Fibroblast of skin of right biceps (primary cell): Measurements from ENCODE around the gene IL13RA1.
"Not testable (repeated sequence)": the region's sequence is repeated elsewhere in the genome, so short reads cannot be mapped to it uniquely, and the experiment has no call there.

Source experiments
- DNase-seq: peaks from one replicate; pipeline ENCODE4 v3.0.0-alpha.2; 2013

IL13RA1 gene

GRCh38 chrX:118795528-118796280 is 68.3 kb downstream of the IL13RA1 start:
- DNase-seq, result peak; percentile 15

- peak; percentile 22 for DNase-seq
These were observed 75.5 kb downstream of the IL13RA1 start for GRCh38 chrX:118802857-118803256.

GRCh38 chrX:118807151-118808017 is 80.0 kb downstream of the IL13RA1 start:
- peak; percentile 46 for DNase-seq

- DNase-seq, result not testable (repeated sequence)
These were observed 89.9 kb downstream of the IL13RA1 start for GRCh38 chrX:118817257-118817656.

GRCh38 chrX:118823263-118824172 is 96.1 kb downstream of the IL13RA1 start, which contains the start of gene ZCCHC12:
Gene ZCCHC12 (plus strand): TSS chrX:118823824. CDS start chrX:118825245, 1,421 bp downstream.
- DNase-seq, result peak; percentile 44

- DNase-seq, result no peak
These were observed 96.8 kb downstream of the IL13RA1 start for GRCh38 chrX:118824173-118824730.

GRCh38 chrX:118825227-118825626 is 97.8 kb downstream of the IL13RA1 start:
- no peak for DNase-seq

- DNase-seq, result peak; percentile 46
These were observed 112.0 kb downstream of the IL13RA1 start for GRCh38 chrX:118839334-118839958.
